HG03520 (cell line): ENCODE measurements around the gene SLC22A5.
"Not testable (repeated sequence)": the region's sequence is repeated elsewhere in the genome, so short reads cannot be mapped to it uniquely, and the experiment has no call there.

Experiments
- ATAC-seq: cut with Tn5 transposase; IDR thresholded peaks from one replicate; pipeline ENCODE4 v1.9.1; 2021; ENCODE audit warnings: mild to moderate bottlenecking, moderate library complexity; ENCODE audit not compliant: unreplicated experiment

Gene SLC22A5

GRCh38 chr5:132410451-132411303 is 41.2 kb downstream of the SLC22A5 start:
- peak; percentile 71 for ATAC-seq

DNA sequence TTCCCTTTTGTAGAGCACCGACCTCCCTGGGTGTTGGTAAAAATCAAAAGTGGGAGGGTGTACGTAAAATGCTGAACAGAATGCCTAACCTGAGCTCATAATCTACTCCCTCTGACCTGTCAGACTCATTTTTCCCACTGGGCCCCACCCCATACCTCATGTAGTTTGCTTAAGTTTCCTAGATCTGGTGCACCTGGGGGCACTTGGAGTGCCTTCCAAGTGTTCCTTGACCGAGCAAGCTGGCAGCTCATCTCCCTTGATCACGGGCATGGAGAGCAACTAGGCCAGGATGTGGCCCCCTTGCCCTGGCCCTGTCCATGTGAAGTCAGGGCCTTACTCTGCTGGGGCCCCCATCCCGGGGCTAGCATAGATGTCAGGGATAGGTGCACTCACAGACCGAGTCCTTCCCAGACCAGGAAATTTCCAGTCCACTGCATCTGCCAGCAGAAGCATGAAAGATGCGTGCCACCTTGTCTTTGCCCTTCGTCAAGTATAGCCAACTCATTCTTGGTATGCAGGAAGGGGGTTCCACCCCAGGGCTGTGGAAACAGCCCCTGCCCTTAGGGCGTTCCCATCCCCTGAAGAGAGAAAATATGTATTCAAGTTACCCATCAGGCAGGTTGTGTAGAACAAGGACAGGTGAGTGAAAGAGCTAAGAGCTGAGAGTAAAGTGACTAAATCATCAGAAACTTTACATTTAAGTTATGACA is 41.9 kb downstream of the SLC22A5 start:
- ATAC-seq: no peak

DNA sequence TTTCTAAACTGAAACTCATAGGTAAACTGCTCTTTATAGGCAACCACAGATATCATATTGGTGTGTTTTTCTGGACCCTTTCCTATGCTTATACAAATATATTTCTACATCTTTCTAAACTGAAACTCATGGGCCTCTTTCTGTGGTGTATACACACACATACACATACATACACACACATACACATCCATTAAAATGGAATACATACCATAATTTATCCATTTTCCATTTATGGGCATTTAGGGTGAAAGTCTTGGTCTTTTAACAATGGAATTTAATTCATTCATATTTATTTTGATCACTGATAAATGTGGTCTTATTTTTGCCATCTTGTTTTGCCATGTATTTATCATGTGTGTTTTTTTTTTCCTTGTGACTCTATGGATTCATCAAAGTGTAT is 44.1 kb downstream of the SLC22A5 start:
- no peak for ATAC-seq

DNA sequence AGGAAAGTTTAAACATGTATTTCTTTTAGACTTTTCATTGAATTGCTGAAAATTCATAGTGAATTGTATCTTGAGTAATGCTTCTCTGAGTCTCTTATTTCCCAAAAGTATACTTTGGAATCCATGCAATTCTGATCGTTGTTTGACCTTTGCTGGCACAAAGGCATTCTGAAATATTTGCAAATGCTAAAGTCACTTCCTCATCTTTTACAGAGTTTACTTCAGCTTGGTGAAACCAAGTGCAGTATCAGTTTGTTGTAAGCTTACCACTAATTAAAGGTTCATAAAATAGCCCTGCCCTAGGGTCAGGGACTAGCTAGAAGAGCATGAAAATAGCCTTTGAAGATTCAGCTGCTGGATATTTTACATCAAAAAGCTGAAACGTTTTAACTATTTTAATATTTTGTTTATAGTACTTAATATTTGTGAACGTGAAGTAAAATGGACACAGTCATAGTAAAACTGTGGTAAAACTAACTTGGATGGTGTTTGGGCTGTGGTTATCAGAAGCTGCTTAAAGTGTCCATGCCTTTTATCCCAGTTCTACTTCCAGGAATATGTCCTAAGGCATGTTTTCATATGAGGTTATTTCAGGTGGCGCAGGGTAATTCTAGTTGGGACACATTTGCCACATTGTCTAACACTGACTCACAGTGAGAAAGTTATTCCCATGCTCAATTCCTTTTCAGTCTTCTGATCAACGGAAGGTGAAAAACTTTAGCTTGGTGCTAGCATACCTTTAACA is 45.3 kb downstream of the SLC22A5 start:
- no peak for ATAC-seq

- ATAC-seq: not testable (repeated sequence)
Measured at GRCh38 chr5:132415516-132415915, 46.0 kb downstream of the SLC22A5 start.

GRCh38 chr5:132416306-132417009 is 46.9 kb downstream of the SLC22A5 start:
- ATAC-seq: no peak

DNA sequence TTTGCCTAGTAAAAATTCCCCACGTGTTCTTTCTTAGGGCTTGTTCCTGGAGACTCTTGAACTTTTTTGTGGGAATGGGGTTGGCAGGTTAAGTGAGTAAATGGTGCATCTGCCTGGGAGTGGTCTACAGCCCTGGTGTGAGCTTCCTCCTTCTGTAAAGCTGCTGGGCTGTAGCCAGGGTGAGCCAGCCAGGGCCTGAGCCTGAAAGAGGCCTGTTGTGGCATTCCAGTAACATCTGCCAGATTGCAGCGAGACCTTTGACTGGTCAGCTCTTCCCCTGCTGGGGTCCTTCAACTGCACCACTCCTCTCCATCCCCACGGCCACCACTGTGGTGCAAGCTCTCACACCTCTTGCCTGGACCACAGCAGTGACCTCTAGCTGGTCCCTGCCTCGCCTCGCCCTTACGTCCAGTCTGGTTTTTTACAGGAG is 47.5 kb downstream of the SLC22A5 start:
- ATAC-seq: no peak

DNA sequence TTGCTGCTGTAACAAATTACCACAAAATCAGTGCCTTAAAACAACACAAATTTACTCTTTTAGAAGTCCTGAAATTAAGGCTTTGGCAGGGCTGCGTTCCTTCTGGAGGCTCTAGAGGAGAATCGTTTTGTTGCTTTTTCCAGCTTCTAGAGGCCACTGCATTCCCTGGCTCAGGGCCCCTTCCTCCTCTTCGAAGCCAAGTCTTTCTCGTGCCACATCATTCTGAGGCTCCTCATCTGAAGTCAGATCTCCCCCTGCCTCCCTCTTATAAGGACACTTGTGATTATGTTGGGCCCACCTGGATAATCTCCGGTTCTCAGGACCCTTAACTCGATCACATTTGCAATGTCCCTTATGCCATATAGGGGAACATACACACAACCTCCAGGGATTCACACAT is 48.0 kb downstream of the SLC22A5 start:
- no peak for ATAC-seq

- ATAC-seq: no peak
Measured at GRCh38 chr5:132417889-132418485, 48.5 kb downstream of the SLC22A5 start.

GRCh38 chr5:132418881-132419280 is 49.4 kb downstream of the SLC22A5 start:
- ATAC-seq: no peak

GRCh38 chr5:132419502-132420468 is 50.3 kb downstream of the SLC22A5 start:
- ATAC-seq: no peak

DNA sequence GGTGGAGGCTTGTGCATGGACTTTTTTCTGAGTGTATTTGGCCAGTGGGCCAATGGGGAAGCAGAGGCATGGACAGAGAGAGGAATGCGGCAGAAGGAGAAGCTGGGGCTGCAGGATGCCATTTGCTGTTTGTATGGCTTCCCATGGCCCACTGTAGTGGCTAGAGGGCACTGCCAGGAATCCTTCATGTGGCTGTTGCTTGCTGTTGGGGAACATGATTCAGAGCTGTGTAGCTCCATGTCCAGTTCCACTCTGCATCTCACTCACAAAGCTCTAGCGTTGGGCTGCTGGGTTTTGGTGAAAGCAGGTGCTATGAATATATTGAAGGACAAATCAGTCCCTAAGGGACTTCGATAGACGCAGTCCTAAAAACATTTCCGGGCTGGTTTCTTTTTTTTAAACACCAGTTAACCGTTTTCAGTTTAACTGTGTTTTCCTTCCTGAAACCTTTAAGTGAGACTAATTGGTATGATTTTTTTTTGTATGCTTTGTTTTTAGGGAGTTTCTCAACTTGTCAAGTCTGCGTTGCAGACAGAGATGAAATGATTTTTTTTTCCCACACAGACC is 51.3 kb downstream of the SLC22A5 start:
- ATAC-seq: no peak

DNA sequence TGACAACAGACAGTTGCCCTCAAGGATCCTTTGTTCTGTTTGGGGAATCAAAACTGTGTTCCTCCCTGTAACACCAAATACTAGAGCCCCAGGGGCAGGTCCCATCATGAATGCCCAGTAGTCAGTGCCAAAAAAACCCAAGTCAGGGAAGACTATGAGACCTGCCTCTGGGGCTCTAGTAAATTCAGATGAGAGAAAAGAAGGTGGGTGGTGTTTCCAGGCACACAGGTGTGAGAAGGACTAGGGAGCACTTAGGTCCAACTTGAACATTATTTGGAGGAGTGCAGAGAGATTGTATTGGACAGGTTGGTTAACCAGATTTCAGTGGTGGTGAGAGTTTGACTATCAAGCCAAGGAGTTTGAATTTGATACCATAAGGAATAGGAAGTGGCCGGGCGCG is 52.0 kb downstream of the SLC22A5 start:
- ATAC-seq: no peak

DNA sequence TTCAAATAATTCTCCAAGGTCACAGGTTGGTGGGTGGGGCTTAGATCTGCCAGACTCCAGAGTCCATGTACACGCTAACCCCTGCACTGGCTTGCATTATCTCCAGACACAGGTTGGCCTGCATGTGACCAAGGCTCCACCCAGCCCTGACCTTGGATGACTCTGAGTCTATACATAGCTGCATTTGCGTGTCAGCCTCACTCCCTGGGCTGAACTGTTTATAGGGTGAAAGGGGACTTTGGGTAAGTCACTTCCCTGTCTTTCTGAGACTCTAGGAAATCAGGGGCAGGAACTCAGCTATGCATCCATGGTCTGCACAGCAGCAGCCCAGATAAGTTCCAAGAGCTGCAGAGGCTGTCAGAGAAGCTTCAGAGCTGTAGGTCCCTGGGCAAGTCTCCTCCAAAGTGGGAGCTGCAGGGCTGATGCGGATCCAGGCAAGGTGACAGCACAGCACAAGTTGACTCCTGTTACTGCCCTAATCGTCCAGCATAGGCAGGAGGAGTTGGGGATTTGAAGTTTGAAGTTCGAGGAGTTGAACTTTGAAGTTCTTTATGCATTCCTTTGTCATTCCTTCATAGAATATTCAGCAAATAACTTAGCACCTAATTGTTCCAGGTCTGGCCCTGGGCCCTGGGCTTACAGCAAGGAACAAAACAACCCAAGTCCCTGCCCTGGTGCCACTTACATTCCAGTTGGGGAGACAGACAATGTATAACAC is 53.4 kb downstream of the SLC22A5 start:
- peak; percentile 34 for ATAC-seq

GRCh38 chr5:132423438-132423898 is 54.0 kb downstream of the SLC22A5 start:
- no peak for ATAC-seq

GRCh38 chr5:132424167-132424880 is 54.8 kb downstream of the SLC22A5 start:
- ATAC-seq: no peak
